GM12801 (cell line): ENCODE data around the gene NEK10.

Source experiments
- TF ChIP-seq, protein P1 (sequence below): IDR thresholded peaks from one replicate; pipeline ENCODE4 v1.5.1; 2011; ENCODE audit warnings: control low read depth; ENCODE audit not compliant: insufficient read length; ENCODE audit errors: extremely low read depth

Gene NEK10

DNA sequence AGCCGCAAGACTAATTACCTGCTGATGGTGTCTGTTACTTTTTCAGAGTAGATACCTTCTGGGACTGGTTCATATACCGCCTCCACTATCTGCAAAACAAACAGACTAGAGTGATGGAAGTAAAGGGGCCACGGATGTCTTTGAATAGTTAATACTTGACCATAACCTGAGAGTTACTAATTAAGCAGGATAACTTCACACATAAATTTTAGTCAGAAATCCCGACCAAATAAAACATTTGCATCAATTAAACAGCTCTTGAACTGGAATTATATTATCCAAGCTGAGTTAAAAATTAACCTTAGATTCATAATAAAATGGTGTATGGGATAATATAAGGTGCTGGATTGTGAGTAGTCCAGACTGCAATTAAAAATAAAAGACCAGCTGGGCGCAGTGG is 167.7 kb downstream of the NEK10 start:
- TF ChIP-seq, protein P1, sequence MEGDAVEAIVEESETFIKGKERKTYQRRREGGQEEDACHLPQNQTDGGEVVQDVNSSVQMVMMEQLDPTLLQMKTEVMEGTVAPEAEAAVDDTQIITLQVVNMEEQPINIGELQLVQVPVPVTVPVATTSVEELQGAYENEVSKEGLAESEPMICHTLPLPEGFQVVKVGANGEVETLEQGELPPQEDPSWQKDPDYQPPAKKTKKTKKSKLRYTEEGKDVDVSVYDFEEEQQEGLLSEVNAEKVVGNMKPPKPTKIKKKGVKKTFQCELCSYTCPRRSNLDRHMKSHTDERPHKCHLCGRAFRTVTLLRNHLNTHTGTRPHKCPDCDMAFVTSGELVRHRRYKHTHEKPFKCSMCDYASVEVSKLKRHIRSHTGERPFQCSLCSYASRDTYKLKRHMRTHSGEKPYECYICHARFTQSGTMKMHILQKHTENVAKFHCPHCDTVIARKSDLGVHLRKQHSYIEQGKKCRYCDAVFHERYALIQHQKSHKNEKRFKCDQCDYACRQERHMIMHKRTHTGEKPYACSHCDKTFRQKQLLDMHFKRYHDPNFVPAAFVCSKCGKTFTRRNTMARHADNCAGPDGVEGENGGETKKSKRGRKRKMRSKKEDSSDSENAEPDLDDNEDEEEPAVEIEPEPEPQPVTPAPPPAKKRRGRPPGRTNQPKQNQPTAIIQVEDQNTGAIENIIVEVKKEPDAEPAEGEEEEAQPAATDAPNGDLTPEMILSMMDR, result no peak

DNA sequence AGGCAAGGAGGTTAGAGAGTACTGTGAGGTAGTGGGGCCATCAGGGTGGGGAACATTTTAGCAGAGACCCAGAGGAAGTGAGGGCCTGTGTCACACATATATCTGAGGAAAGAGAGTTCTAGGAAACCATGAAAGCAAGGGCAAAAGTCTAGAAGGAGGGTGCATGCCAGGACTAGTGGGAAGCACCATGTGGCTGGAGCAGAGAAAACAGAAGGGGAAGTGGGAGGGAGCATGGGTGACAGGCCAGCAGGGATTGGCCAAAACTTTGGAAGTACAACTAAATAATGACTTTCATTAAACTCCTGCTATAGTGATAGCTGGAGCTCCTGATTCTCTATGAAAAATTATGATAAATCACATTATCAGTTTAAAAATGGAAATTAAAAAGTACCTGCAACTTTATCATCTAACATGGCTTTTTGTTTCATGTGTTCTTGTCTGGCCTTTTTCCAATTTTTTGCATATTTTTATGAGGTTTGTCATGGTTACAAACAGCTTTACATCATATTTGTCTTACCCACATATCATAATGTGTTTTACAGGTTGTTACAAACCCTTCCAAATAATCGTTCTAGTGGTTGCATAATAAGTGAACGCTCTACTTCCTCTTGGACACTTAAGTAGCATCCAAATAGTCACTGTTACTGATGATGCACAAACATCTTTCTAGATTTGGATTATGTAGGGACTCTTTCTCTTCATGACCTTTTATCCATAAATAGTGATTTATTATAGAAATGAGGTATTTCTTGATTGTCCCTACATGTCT is 168.3 kb downstream of the NEK10 start:
- TF ChIP-seq, protein P1, result no peak

GRCh38 chr3:27194861-27195483 is 174.2 kb downstream of the NEK10 start:
- TF ChIP-seq, protein P1, result no peak

DNA sequence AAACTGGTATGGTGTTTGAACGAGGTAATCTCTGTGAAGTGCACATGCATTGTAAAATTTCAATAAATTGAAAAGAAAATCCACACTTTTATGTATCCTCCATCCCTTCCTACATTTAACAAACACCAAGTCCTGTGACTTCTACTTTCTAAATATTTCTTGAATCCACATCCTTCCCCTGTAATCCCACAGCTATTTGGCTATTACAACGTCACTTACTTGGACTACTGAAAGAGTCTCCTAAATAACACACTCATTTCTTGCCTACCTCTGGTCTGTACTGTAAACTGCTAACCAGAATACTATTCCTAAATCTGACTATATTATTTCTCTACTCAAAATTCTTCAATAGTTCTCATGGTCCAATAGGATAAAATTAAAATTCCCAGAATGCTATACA is 176.1 kb downstream of the NEK10 start:
- TF ChIP-seq, protein P1, result no peak

- TF ChIP-seq, protein P1, result no peak
Observed at GRCh38 chr3:27186013-27186412, 183.2 kb downstream of the NEK10 start.

GRCh38 chr3:27185231-27185989 is 183.8 kb downstream of the NEK10 start:
- TF ChIP-seq, protein P1, result no peak

DNA sequence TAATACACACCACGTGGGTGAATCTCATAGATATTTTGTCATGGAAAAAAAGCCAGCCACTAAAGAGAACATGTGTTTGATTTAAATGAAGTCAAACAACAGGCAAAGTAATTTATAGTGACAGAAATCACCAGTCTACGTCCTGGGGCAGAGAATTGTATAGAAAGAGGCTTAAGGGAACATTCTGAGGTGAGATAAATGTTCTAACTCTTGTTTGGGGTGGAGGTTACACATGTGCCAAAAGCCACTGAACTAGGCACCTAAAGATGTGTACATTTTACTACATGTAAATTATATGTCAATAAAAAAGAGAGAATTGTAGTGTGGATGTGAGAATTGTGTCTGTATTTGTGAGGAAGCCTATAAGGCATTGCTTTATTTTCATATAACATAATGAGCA is 184.9 kb downstream of the NEK10 start:
- TF ChIP-seq, protein P1, result no peak
